Caco-2 (cell line): ENCODE measurements around the gene PDIA2. TPM values are rescaled to one million over a fixed set of nuclear protein-coding genes. Genes with fewer than 3 reads are reported as not detected.

Experiments
- BruUV-seq: library from RNA; stranded (reverse); fragments of 400-500 nt; replicated peaks from 2 replicates; lab custom pipeline; 2021; lab: Mats Ljungman, UMichigan
- CTCF ChIA-PET: fragments of 300-600 bp; sonication (Branson Sonifier 250); formaldehyde crosslinking; loops from one replicate; lab custom pipeline; 2022; ENCODE audit warnings: antibody characterized with exemption; lab: Charles Lee
- POLR2A ChIA-PET: fragments of 300-600 bp; sonication (Branson Sonifier 250); formaldehyde crosslinking; loops from one replicate; lab custom pipeline; 2022; ENCODE audit warnings: antibody characterized with exemption; lab: Charles Lee
- DNase-seq, 2 experiments: peaks; one replicate each; pipeline versions ENCODE4 v3.0.0 to v3.0.0-alpha.2; 2020 to 2022
- H3K27me3 ChIP-seq: replicated peaks from 2 replicates; pipeline ENCODE4 v1.6.0; 2011; ENCODE audit warnings: low read length; ENCODE audit not compliant: control insufficient read depth, insufficient read depth
- H3K36me3 ChIP-seq: 2 replicates; pipeline ENCODE4 v1.5.1; 2011; ENCODE audit warnings: low read length; ENCODE audit not compliant: control insufficient read depth, insufficient read depth
- H3K4me1 ChIP-seq: fragments of 250-450 bp; sonication (Bioruptor Pico); 2 replicates; pipeline ENCODE4 v1.5.1; 2020; ENCODE audit warnings: mild to moderate bottlenecking
- H3K4me3 ChIP-seq: 2 replicates; pipeline ENCODE4 v1.5.1; 2011; ENCODE audit warnings: low read depth, mild to moderate bottlenecking, control low read depth, low read length
- H3K9me3 ChIP-seq: fragments of 250-450 bp; sonication (Bioruptor Pico); 2 replicates; pipeline ENCODE4 v1.5.1; 2020; ENCODE audit warnings: mild to moderate bottlenecking, moderate library complexity
- H3K27ac Mint-ChIP-seq: one replicate; pipeline ENCODE4 v1.8.0; 2022; ENCODE audit warnings: mixed read lengths; ENCODE audit not compliant: unreplicated experiment
- H3K27me3 Mint-ChIP-seq: one replicate; pipeline ENCODE4 v1.8.0; 2022; ENCODE audit warnings: mixed read lengths; ENCODE audit not compliant: insufficient read depth, unreplicated experiment
- H3K36me3 Mint-ChIP-seq: one replicate; pipeline ENCODE4 v1.8.0; 2022; ENCODE audit warnings: mild to moderate bottlenecking, mixed read lengths; ENCODE audit not compliant: insufficient read depth, unreplicated experiment
- H3K4me1 Mint-ChIP-seq: one replicate; pipeline ENCODE4 v1.8.0; 2022; ENCODE audit warnings: low read depth, mixed read lengths; ENCODE audit not compliant: unreplicated experiment
- H3K4me3 Mint-ChIP-seq: one replicate; pipeline ENCODE4 v1.8.0; 2022; ENCODE audit warnings: mild to moderate bottlenecking, moderate library complexity, mixed read lengths; ENCODE audit not compliant: unreplicated experiment
- H3K9me3 Mint-ChIP-seq: one replicate; pipeline ENCODE4 v1.8.0; 2022; ENCODE audit warnings: mixed read lengths; ENCODE audit not compliant: unreplicated experiment
- CTCF ChIP-seq, 2 experiments: fragments of 200-600 bp in 1 of 2; IDR thresholded peaks; 1 replicate in 1 of 2; 2 replicates in 1 of 2; pipeline versions ENCODE4 v1.5.1 to v1.8.0; 2011 to 2022; ENCODE audit warnings: antibody characterized with exemption in 1 of 2, control low read depth in 1 of 2, inconsistent platforms in 1 of 2, low read depth in 1 of 2, low read length in 1 of 2, mild to moderate bottlenecking in 1 of 2, moderate library complexity in 1 of 2; ENCODE audit not compliant: insufficient read depth in 1 of 2, severe bottlenecking in 1 of 2, unreplicated experiment in 1 of 2
- intact Hi-C: fragments of 100-400 bp; cut with micrococcal nuclease; formaldehyde crosslinking; loops from one replicate; pipeline ENCODE4 v1.10.0; 2022; ENCODE audit not compliant: unreplicated experiment
- total RNA-seq: library from RNA; stranded (reverse); gene quantifications from 2 replicates; pipeline ENCODE4 v1.2.3, GENCODE V29; 2022

The PDIA2 gene
- total RNA-seq, 1 experiment from 2014 or later = 0.41 TPM

GRCh38 chr16:336269-336668 lies 53.3 kb downstream of the PDIA2 start:
- Histone ChIP-seq H3K27me3 (no peaks in the 10 kb centered on the region), H3K4me1 (peaks cover 29% of the 10 kb centered on the region), H3K9me3 (no peaks in the 10 kb centered on the region), H3K4me3 (no peak overlapping the region), H3K36me3 (no peaks in the 10 kb centered on the region)
- intact Hi-C loops = no loop called here
- Mint-ChIP-seq H3K27me3 (no peaks in the 10 kb centered on the region), H3K27ac (no peak overlapping the region), H3K4me1 (peaks cover 24% of the 10 kb centered on the region), H3K4me3 (no peak overlapping the region), H3K9me3 (no peaks in the 10 kb centered on the region), H3K36me3 (peaks cover 18% of the 10 kb centered on the region)
- BruUV-seq = no TSS peak
- DNase-seq = no peak
- POLR2A ChIA-PET = interaction anchor here (0.7 kb wide), 1 partner anchor 880 kb away, joined by 4 read pairs; no protein-coding TSS in a partner anchor
- CTCF ChIA-PET = interaction anchor here (3.2 kb wide), 1 partner anchor 17 kb away, joined by 10 read pairs; the partner anchor contains the start of gene AXIN1
- TF ChIP-seq CTCF (IDR thresholded peaks at IDR 0.05; ENCODE audit: insufficient read depth in 1 of 2, low read depth in 1 of 2, low read length in 1 of 2, severe bottlenecking in 1 of 2, unreplicated experiment in 1 of 2) = no peak

Other genes starting within 250 kb of the PDIA2 start
- 29.3 and 32.4 TPM in 2 replicates for gene POLR3K, start 229.6 kb upstream of the PDIA2 start, total RNA-seq
- gene SNRNP25, start 229.3 kb upstream of the PDIA2 start, total RNA-seq = 57.1 and 60.7 TPM in 2 replicates
- gene RHBDF1, start 210.5 kb upstream of the PDIA2 start, total RNA-seq = 62.3 and 65.8 TPM in 2 replicates
- 39.1 and 41.1 TPM in 2 replicates for gene MPG, start 204.9 kb upstream of the PDIA2 start, total RNA-seq
- gene NPRL3, start 144.5 kb upstream of the PDIA2 start, total RNA-seq = 47.2 and 54.0 TPM in 2 replicates
- not detected in 2 replicates for gene HBZ, start 130.5 kb upstream of the PDIA2 start, total RNA-seq
- gene HBM, start 117.2 kb upstream of the PDIA2 start, total RNA-seq = not detected in 2 replicates
- gene HBA2, start 110.3 kb upstream of the PDIA2 start, total RNA-seq = 2.1 TPM in 1 of 2 replicates, not detected in the other
- gene HBA1, start 106.5 kb upstream of the PDIA2 start, total RNA-seq = 3.6 and 8.6 TPM in 2 replicates
- gene HBQ1, start 102.7 kb upstream of the PDIA2 start, total RNA-seq = 7.0 and 9.2 TPM in 2 replicates
- 80.7 and 86.1 TPM in 2 replicates for gene LUC7L, start 53.7 kb upstream of the PDIA2 start, total RNA-seq
- gene FAM234A, start 48.3 kb upstream of the PDIA2 start, total RNA-seq = 71.7 and 77.7 TPM in 2 replicates
- gene RGS11, start 7.2 kb upstream of the PDIA2 start, total RNA-seq = 5.3 and 8.9 TPM in 2 replicates
- 1.9 and 2.1 TPM in 2 replicates for gene ARHGDIG, start 2.6 kb upstream of the PDIA2 start, total RNA-seq
- gene AXIN1, start 69.6 kb downstream of the PDIA2 start, total RNA-seq = 29.7 and 34.5 TPM in 2 replicates
- 82.4 and 91.2 TPM in 2 replicates for gene MRPL28, start 87.4 kb downstream of the PDIA2 start, total RNA-seq
- gene PGAP6, start 98.8 kb downstream of the PDIA2 start, total RNA-seq = 85.5 and 87.1 TPM in 2 replicates
- 140 and 150 TPM in 2 replicates for gene NME4, start 114.0 kb downstream of the PDIA2 start, total RNA-seq
- 50.2 and 52.6 TPM in 2 replicates for gene DECR2, start 118.7 kb downstream of the PDIA2 start, total RNA-seq
- 31.3 and 35.8 TPM in 2 replicates for gene RAB11FIP3, start 142.5 kb downstream of the PDIA2 start, total RNA-seq
- 85.3 and 87.9 TPM in 2 replicates for gene CAPN15, start 244.5 kb downstream of the PDIA2 start, total RNA-seq